GM12891 (cell line): ENCODE results near the gene TENT4B.
A peak's percentile ranks its signal among the peaks of the same experiment; 100 is the strongest.

ENCODE experiments used
- DNase-seq: peaks from one replicate; pipeline ENCODE4 v3.0.0; 2011; ENCODE audit warnings: low spot score; ENCODE audit not compliant: insufficient read length
- FAIRE-seq: peaks from 2 replicates; lab custom pipeline; 2011; peaks lifted over from hg19 to GRCh38; lab: Jason Lieb, UNC
- PAX5 ChIP-seq: IDR thresholded peaks from 2 replicates; pipeline ENCODE4 v1.6.1; 2011; ENCODE audit warnings: low read length, moderate library complexity, mild to moderate bottlenecking; ENCODE audit not compliant: insufficient read depth, severe bottlenecking
- POLR2A ChIP-seq: IDR thresholded peaks from 2 replicates; pipeline ENCODE4 v1.6.1; 2011; ENCODE audit warnings: low read depth, low read length, control low read depth
- POLR2AphosphoS5 ChIP-seq: IDR thresholded peaks from 2 replicates; pipeline ENCODE4 v1.6.1; 2011; ENCODE audit warnings: low read depth, low read length, control low read depth
- POU2F2 ChIP-seq: IDR thresholded peaks from 2 replicates; pipeline ENCODE4 v1.6.1; 2011; ENCODE audit warnings: low read depth, mild to moderate bottlenecking, control low read depth, low read length, moderate library complexity
- SPI1 ChIP-seq: IDR thresholded peaks from 2 replicates; pipeline ENCODE4 v1.6.1; 2011; ENCODE audit warnings: low read depth, low read length, control low read depth
- TAF1 ChIP-seq: IDR thresholded peaks from 2 replicates; pipeline ENCODE4 v1.6.1; 2011; ENCODE audit warnings: low read depth, low read length, control low read depth

Gene TENT4B

GRCh38 chr16:50246299-50247122 lies 93.4 kb downstream of the TENT4B start:
- no peak for TF ChIP-seq POU2F2
- TF ChIP-seq POLR2A, result no peak
- no peak for TF ChIP-seq PAX5
- no peak; the same call in 1 of the 2 replicates for TF ChIP-seq SPI1
- no peak for TF ChIP-seq TAF1
- no peak for TF ChIP-seq POLR2AphosphoS5
- no peak for DNase-seq
- FAIRE-seq, result peak; percentile 31

- TF ChIP-seq POLR2AphosphoS5 (no peak), PAX5 (no peak)
- DNase-seq (no peak), FAIRE-seq (no peak)
Measured at GRCh38 chr16:50247123-50247905, 94.2 kb downstream of the TENT4B start.

GRCh38 chr16:50247906-50248608 lies 95.0 kb downstream of the TENT4B start:
- DNase-seq (no peak), FAIRE-seq (no peak)
- TF ChIP-seq POLR2A (no peak), TAF1 (no peak), POU2F2 (no peak), PAX5 (no peak), SPI1 (no peak), POLR2AphosphoS5 (no peak)

- TF ChIP-seq SPI1, result no peak
- no peak for TF ChIP-seq POLR2AphosphoS5
- no peak for TF ChIP-seq POLR2A
- TF ChIP-seq POU2F2, result no peak
- TF ChIP-seq TAF1, result no peak
- no peak for TF ChIP-seq PAX5
- no peak for FAIRE-seq
- DNase-seq, result no peak
Measured at GRCh38 chr16:50248845-50249244, 95.7 kb downstream of the TENT4B start.

- DNase-seq, result no peak
- TF ChIP-seq TAF1 (no peak), POU2F2 (no peak), PAX5 (no peak), SPI1 (no peak), POLR2AphosphoS5 (no peak), POLR2A (no peak)
- no peak for FAIRE-seq
Measured at GRCh38 chr16:50251375-50252081, 98.4 kb downstream of the TENT4B start.

- no peak for DNase-seq
- no peak for TF ChIP-seq POLR2A
- TF ChIP-seq POU2F2, result no peak
- no peak for TF ChIP-seq SPI1
- no peak for TF ChIP-seq POLR2AphosphoS5
- no peak for TF ChIP-seq PAX5
- TF ChIP-seq TAF1, result no peak
- no peak for FAIRE-seq
Measured at GRCh38 chr16:50252082-50252611, 99.0 kb downstream of the TENT4B start.

- TF ChIP-seq PAX5 (no peak), TAF1 (no peak), POLR2AphosphoS5 (no peak), SPI1 (no peak), POLR2A (no peak), POU2F2 (no peak)
- FAIRE-seq (no peak), DNase-seq (no peak)
Measured at GRCh38 chr16:50252874-50253513, 99.9 kb downstream of the TENT4B start.

GRCh38 chr16:50253514-50253910 lies 100.4 kb downstream of the TENT4B start:
- TF ChIP-seq POU2F2 (no peak), POLR2AphosphoS5 (no peak), POLR2A (no peak), TAF1 (no peak), PAX5 (no peak), SPI1 (no peak)
- no peak for FAIRE-seq
- DNase-seq, result no peak
